K562 (cell line): ENCODE measurements around the gene CDC20B. TPM values are rescaled to one million over a fixed set of nuclear protein-coding genes. Genes with fewer than 3 reads are reported as not detected.

Experiments used
- ATAC-seq: fragments of 200-7000 bp; cut with Tn5 transposase; 3 replicates; pipeline ENCODE4 v1.9.1; 2020; ENCODE audit warnings: moderate library complexity
- BruUV-seq: library from RNA; stranded (reverse); fragments of 400-500 nt; replicated peaks from 2 replicates; lab custom pipeline; 2021; lab: Mats Ljungman, UMichigan
- CTCF ChIA-PET: fragments of 300-600 bp; formaldehyde crosslinking; extraction: SDS; loops from one replicate; lab custom pipeline; 2021; ENCODE audit warnings: low intra/inter-chr PET ratio; lab: Yijun Ruan, JAX
- POLR2A ChIA-PET: fragments of 300-600, 350-650 bp; sonication (Branson Sonifier 250); formaldehyde crosslinking; extraction: SDS; loops from one replicate; lab custom pipeline; 2021; ENCODE audit warnings: antibody characterized with exemption, inconsistent platforms; lab: Yijun Ruan, JAX
- DNase-seq, 4 experiments: peaks; one replicate each; pipeline versions ENCODE4 v3.0.0 to v3.0.0-alpha.2; 2011 to 2018; ENCODE audit warnings: low spot score in 3 of 4, mixed read lengths in 3 of 4; ENCODE audit errors: extremely low read depth in 1 of 4
- FAIRE-seq: peaks from 2 replicates; lab custom pipeline; 2011; peaks lifted over from hg19 to GRCh38; lab: Jason Lieb, UNC
- H2AFZ ChIP-seq: 2 replicates; pipeline ENCODE4 v1.6.0; 2011; ENCODE audit warnings: low read depth, low read length, control low read depth, inconsistent platforms
- H3K27ac ChIP-seq: fragments of 200-600 bp; 3 replicates; pipeline ENCODE4 v1.8.0; 2011; ENCODE audit warnings: low read depth, mild to moderate bottlenecking, control low read depth, inconsistent platforms, low read length, moderate library complexity, mixed read lengths; ENCODE audit errors: extremely low read depth
- H3K27me3 ChIP-seq, 2 experiments: fragments of 300-600 bp in 1 of 2; 2 replicates in 1 of 2; 3 replicates in 1 of 2; pipeline versions ENCODE4 v1.6.0 to v1.8.0; 2011; ENCODE audit warnings: inconsistent platforms in 2 of 2, low read length in 2 of 2, mild to moderate bottlenecking in 1 of 2, mixed read lengths in 1 of 2, moderate library complexity in 1 of 2; ENCODE audit not compliant: control insufficient read depth in 2 of 2, insufficient read depth in 2 of 2
- H3K36me3 ChIP-seq: fragments of 300-600 bp; 3 replicates; pipeline ENCODE4 v1.8.0; 2011; ENCODE audit warnings: mild to moderate bottlenecking, low read length, inconsistent platforms; ENCODE audit not compliant: control insufficient read depth, insufficient read depth
- H3K4me1 ChIP-seq, 2 experiments: fragments of 200-600 bp in 1 of 2; replicated peaks in 1 of 2; 2 replicates in 1 of 2; 3 replicates in 1 of 2; pipeline versions ENCODE4 v1.5.1 to v1.8.0; 2011; ENCODE audit warnings: inconsistent platforms in 2 of 2, low read length in 2 of 2, mild to moderate bottlenecking in 1 of 2, mixed read lengths in 1 of 2, moderate library complexity in 1 of 2; ENCODE audit not compliant: control insufficient read depth in 2 of 2, insufficient read depth in 2 of 2
- H3K4me2 ChIP-seq: 2 replicates; pipeline ENCODE4 v1.6.1; 2011; ENCODE audit warnings: low read length, control low read depth, inconsistent platforms, mixed read lengths; ENCODE audit not compliant: insufficient read depth
- H3K4me3 ChIP-seq: fragments of 200-600 bp; sonication (generic), shearing (Covaris generic); 2 replicates; pipeline ENCODE4 v1.5.1; 2016; ENCODE audit warnings: control low read depth, inconsistent platforms
- H3K79me2 ChIP-seq: fragments of 200-600 bp; 3 replicates; pipeline ENCODE4 v1.8.0; 2011; ENCODE audit warnings: low read length, inconsistent platforms; ENCODE audit not compliant: control insufficient read depth, insufficient read depth
- H3K9ac ChIP-seq, 2 experiments: 2 replicates each; pipeline versions ENCODE4 v1.6.0 to v1.6.1; 2011; ENCODE audit warnings: low read depth in 2 of 2, low read length in 2 of 2, control low read depth in 1 of 2, inconsistent platforms in 1 of 2, mild to moderate bottlenecking in 1 of 2, mixed read lengths in 1 of 2; ENCODE audit not compliant: insufficient read depth in 1 of 2
- H3K9me1 ChIP-seq: one replicate; pipeline ENCODE4 v1.6.0; 2011; ENCODE audit warnings: inconsistent platforms, mild to moderate bottlenecking, low read length, moderate library complexity; ENCODE audit not compliant: control insufficient read depth, insufficient read depth
- H3K9me3 ChIP-seq: replicated peaks from 2 replicates; pipeline ENCODE4 v1.5.1; 2011; ENCODE audit warnings: low read depth, low read length, inconsistent platforms; ENCODE audit not compliant: control insufficient read depth, insufficient read depth
- H4K20me1 ChIP-seq: replicated peaks from 2 replicates; pipeline ENCODE4 v1.6.1; 2011; ENCODE audit warnings: low read length, inconsistent platforms, mixed read lengths; ENCODE audit not compliant: control insufficient read depth, insufficient read depth
- ARHGAP35 ChIP-seq: fragments of 450-650 bp; IDR thresholded peaks from 2 replicates; pipeline ENCODE4 v1.6.1; 2018; ENCODE audit not compliant: partially characterized antibody
- CHD4 ChIP-seq: fragments of 200-600 bp; sonication (generic); IDR thresholded peaks from 3 replicates; pipeline ENCODE4 v1.6.1; 2012; ENCODE audit warnings: low read depth, mild to moderate bottlenecking, mixed read lengths, low read length, inconsistent platforms; ENCODE audit not compliant: insufficient read depth, insufficient replicate concordance, poor library complexity, severe bottlenecking
- CTBP1 ChIP-seq: fragments of 450-650 bp; IDR thresholded peaks from 2 replicates; pipeline ENCODE4 v1.6.1; 2016; ENCODE audit warnings: borderline replicate concordance
- DACH1 ChIP-seq: fragments of 450-650 bp; IDR thresholded peaks from 2 replicates; pipeline ENCODE4 v1.6.1; 2018; ENCODE audit not compliant: partially characterized antibody
- DMBX1 ChIP-seq: fragments of 250-450 bp; sonication (Bioruptor Pico); IDR thresholded peaks from 2 replicates; pipeline ENCODE4 v1.8.0; 2022; ENCODE audit warnings: inconsistent platforms, mild to moderate bottlenecking, moderate library complexity, borderline replicate concordance
- DPF2 ChIP-seq: fragments of 450-650 bp; IDR thresholded peaks from 2 replicates; pipeline ENCODE4 v1.6.1; 2016
- E4F1 ChIP-seq: fragments of 250-450 bp; sonication (Bioruptor Pico); IDR thresholded peaks from 2 replicates; pipeline ENCODE4 v1.5.0; 2021; ENCODE audit warnings: mild to moderate bottlenecking, borderline replicate concordance
- HDAC1 ChIP-seq, 2 experiments: fragments of 450-650 bp; IDR thresholded peaks; 2 replicates each; pipeline ENCODE4 v1.6.1; 2016 to 2017; ENCODE audit warnings: inconsistent platforms in 1 of 2, mild to moderate bottlenecking in 1 of 2, moderate library complexity in 1 of 2
- HMGN3 ChIP-seq: IDR thresholded peaks from 2 replicates; pipeline ENCODE4 v1.6.1; 2011; ENCODE audit warnings: borderline replicate concordance, low read depth, mild to moderate bottlenecking, mixed read lengths, low read length; ENCODE audit not compliant: insufficient read length; ENCODE audit errors: extremely low read depth
- PML ChIP-seq: IDR thresholded peaks from 2 replicates; pipeline ENCODE4 v1.6.1; 2012; ENCODE audit warnings: low read length, inconsistent platforms
- PRMT5 ChIP-seq: sonication (generic); formaldehyde crosslinking; IDR thresholded peaks from 2 replicates; pipeline ENCODE4 v1.5.0; 2020; ENCODE audit warnings: missing genetic modification reagents
- RBM17 ChIP-seq: fragments of 200-400 bp; formaldehyde crosslinking; IDR thresholded peaks from 2 replicates; pipeline ENCODE4 v1.6.1; 2017; ENCODE audit warnings: low read depth, mild to moderate bottlenecking, low read length, borderline replicate concordance
- STAT5A ChIP-seq: IDR thresholded peaks from 2 replicates; pipeline ENCODE4 v1.6.1; 2012; ENCODE audit warnings: low read length, inconsistent platforms, borderline replicate concordance
- USF2 ChIP-seq: sonication (generic); formaldehyde crosslinking; IDR thresholded peaks from 2 replicates; pipeline ENCODE4 v1.5.0; 2020; ENCODE audit warnings: missing genetic modification reagents
- ZNF77 ChIP-seq: fragments of 250-450 bp; sonication (Bioruptor Pico); IDR thresholded peaks from 2 replicates; pipeline ENCODE4 v1.5.0; 2020
- ZNF778 ChIP-seq: fragments of 450-650 bp; formaldehyde crosslinking; IDR thresholded peaks from 2 replicates; pipeline ENCODE4 v1.4.0; 2020; ENCODE audit warnings: mild to moderate bottlenecking, moderate library complexity
- WGBS: fragments of 100-300 bp; shearing (Covaris generic); methylation state at CpG from one replicate; pipeline ENCODE4 v1.1.6; 2016; ENCODE audit warnings: low coverage, mixed read lengths; ENCODE audit not compliant: insufficient coverage; ENCODE audit errors: missing lambda C conversion rate; 5-methylcytosine and 5-hydroxymethylcytosine counted together
- in situ Hi-C: fragments of 300-500 bp; cut with MboI; formaldehyde crosslinking; loops from 4 replicates; pipeline ENCODE4 v1.15.0; 2018; ENCODE audit warnings: inconsistent platforms, mixed read lengths
- intact Hi-C: fragments of 100-400 bp; cut with micrococcal nuclease; formaldehyde crosslinking; loops from 2 replicates; pipeline ENCODE4 v1.14.2; 2022
- polyA plus RNA-seq, 8 experiments: library from polyadenylated mRNA; depleted of rRNA in 4 of 8; stranded (reverse) in 5 of 8; unstranded in 3 of 8; fragments of >200 nt; fragmentation: Nextera tagmentation in 2 of 8; fragmentation: Illumina TruSeq in 1 of 8; extraction: Ambion mirVana in 2 of 8; extraction: Trizol in 1 of 8; gene quantifications; 2 replicates each; pipeline versions ENCODE4 v1.2.1 to v1.2.3, GENCODE V29; 2011 to 2014; ENCODE audit warnings: inconsistent platforms in 1 of 8, missing spikeins in 1 of 8
- total RNA-seq, 7 experiments: library from RNA; depleted of rRNA in 6 of 7; stranded (reverse); fragments of >200 nt in 6 of 7; fragmentation: Illumina TruSeq in 2 of 7; extraction: Trizol in 2 of 7; gene quantifications; 2 replicates each; pipeline versions ENCODE4 v1.2.1 to v1.2.3, GENCODE V29; 2011 to 2021; ENCODE audit warnings: low replicate concordance in 1 of 7

The CDC20B gene
- total and polyA plus RNA-seq, 9 of the 15 experiments (the other 6 are each of a cell fraction or from before 2014, with no cell fraction given), result 0.04 TPM; not detected in 8

- H3K4me3 ChIP-seq, result no peak overlapping the region
- no peaks in the 10 kb centered on the region for H3K36me3 ChIP-seq
- no peak overlapping the region for H3K27ac ChIP-seq
- H2AFZ ChIP-seq, result no peak overlapping the region
- 3% methylated on average over 5 of the region's 5 CpGs for WGBS
- H3K79me2 ChIP-seq, result no peaks in the 10 kb centered on the region
- no peak overlapping the region for H3K9ac ChIP-seq
- DNase-seq (no peak), ATAC-seq (no peak), FAIRE-seq (no peak)
- peaks cover 0 to 4% of the 10 kb centered on the region in 2 experiments; a peak in 2 of 5 replicates for H3K27me3 ChIP-seq
- TF ChIP-seq CHD4 (no peak), HMGN3 (no peak), DPF2 (no peak), PRMT5 (CRISPR knock-in tag) (no peak), ZNF77 (CRISPR knock-in tag) (no peak), ZNF778 (no peak), DMBX1 (CRISPR knock-in tag) (no peak), E4F1 (CRISPR knock-in tag) (no peak), ARHGAP35 (no peak), PML (no peak), USF2 (CRISPR knock-in tag) (no peak), CTBP1 (no peak), RBM17 (no peak), HDAC1 (IDR thresholded peaks at IDR 0.05) (no peak), STAT5A (no peak), DACH1 (no peak)
- no TSS peak for BruUV-seq
- CTCF ChIA-PET, result interaction anchor here (0.6 kb wide), 1 partner anchor 1269 kb away, joined by 4 read pairs; no protein-coding TSS in a partner anchor
- POLR2A ChIA-PET, result interaction anchor here (1.1 kb wide), 1 partner anchor 8 kb away, joined by 5 read pairs; no protein-coding TSS in a partner anchor
- no peaks in the 10 kb centered on the region for H3K9me1 ChIP-seq
- in situ Hi-C loops, result no loop called here
- no peaks in the 10 kb centered on the region for H4K20me1 ChIP-seq
- no peaks in the 10 kb centered on the region for H3K9me3 ChIP-seq
- intact Hi-C loops, result no loop called here
- H3K4me1 ChIP-seq, result no peaks in the 10 kb centered on the region
- H3K4me2 ChIP-seq, result no peak overlapping the region
Measured at GRCh38 chr5:55134053-55134722, 38.8 kb downstream of the CDC20B start.
